Suprapubic skin (tissue), 4 donors: ENCODE measurements around the gene TEDC1. TPM values are rescaled to one million over a fixed set of nuclear protein-coding genes. Genes with fewer than 3 reads are reported as not detected.

ENCODE experiments used
- DNase-seq, 2 donors: peaks; one replicate each; pipeline ENCODE4 v3.0.0-alpha.2; 2019; ENCODE audit warnings: low spot score in 2 of 2
- H3K27ac ChIP-seq: fragments of 200-600 bp; sonication (generic); one replicate; pipeline ENCODE4 v1.5.1; 2019
- H3K27me3 ChIP-seq: fragments of 200-600 bp; sonication (generic); one replicate; pipeline ENCODE4 v1.5.1; 2019
- H3K36me3 ChIP-seq: fragments of 200-600 bp; sonication (generic); one replicate; pipeline ENCODE4 v1.5.1; 2019
- H3K4me1 ChIP-seq: fragments of 200-600 bp; sonication (generic); one replicate; pipeline ENCODE4 v1.5.1; 2019
- H3K4me3 ChIP-seq: fragments of 200-600 bp; sonication (generic); one replicate; pipeline ENCODE4 v1.5.1; 2019; ENCODE audit warnings: mild to moderate bottlenecking
- H3K9me3 ChIP-seq: fragments of 200-600 bp; sonication (generic); one replicate; pipeline ENCODE4 v1.5.1; 2019
- EP300 ChIP-seq: sonication (generic); formaldehyde crosslinking; IDR thresholded peaks from one replicate; pipeline ENCODE4 v1.6.1; 2017; ENCODE audit warnings: antibody characterized with exemption
- POLR2A ChIP-seq, 2 donors: fragments of 450-650 bp; IDR thresholded peaks; one replicate each; pipeline ENCODE4 v1.6.1; 2017; ENCODE audit warnings: antibody characterized with exemption in 2 of 2, mild to moderate bottlenecking in 2 of 2, moderate library complexity in 2 of 2
- POLR2AphosphoS5 ChIP-seq, 3 donors: sonication (generic); formaldehyde crosslinking; IDR thresholded peaks; one replicate each; pipeline ENCODE4 v1.6.1; 2017; ENCODE audit warnings: antibody characterized with exemption in 3 of 3
- WGBS: methylation state at CpG from one replicate; pipeline ENCODE4 v1.1.5; 2018; 5-methylcytosine and 5-hydroxymethylcytosine counted together
- total RNA-seq, 4 donors: library from RNA; depleted of rRNA; stranded (reverse); fragments of >200 nt; gene quantifications; one replicate each; pipeline ENCODE4 v1.1.0, GENCODE V29; 2016
- TF ChIP-seq, protein P1 (sequence below), 2 donors: fragments of 200-600 bp in 1 of 2; fragments of 450-650 bp in 1 of 2; sonication (generic) in 1 of 2; IDR thresholded peaks; one replicate each; pipeline ENCODE4 v1.5.1; 2016 to 2019; ENCODE audit warnings: antibody characterized with exemption in 2 of 2, mild to moderate bottlenecking in 1 of 2, moderate library complexity in 1 of 2

The TEDC1 gene
- total RNA-seq, 4 donors from 2014 or later = 11.4 to 41.0 (median 14.0) TPM

DNA sequence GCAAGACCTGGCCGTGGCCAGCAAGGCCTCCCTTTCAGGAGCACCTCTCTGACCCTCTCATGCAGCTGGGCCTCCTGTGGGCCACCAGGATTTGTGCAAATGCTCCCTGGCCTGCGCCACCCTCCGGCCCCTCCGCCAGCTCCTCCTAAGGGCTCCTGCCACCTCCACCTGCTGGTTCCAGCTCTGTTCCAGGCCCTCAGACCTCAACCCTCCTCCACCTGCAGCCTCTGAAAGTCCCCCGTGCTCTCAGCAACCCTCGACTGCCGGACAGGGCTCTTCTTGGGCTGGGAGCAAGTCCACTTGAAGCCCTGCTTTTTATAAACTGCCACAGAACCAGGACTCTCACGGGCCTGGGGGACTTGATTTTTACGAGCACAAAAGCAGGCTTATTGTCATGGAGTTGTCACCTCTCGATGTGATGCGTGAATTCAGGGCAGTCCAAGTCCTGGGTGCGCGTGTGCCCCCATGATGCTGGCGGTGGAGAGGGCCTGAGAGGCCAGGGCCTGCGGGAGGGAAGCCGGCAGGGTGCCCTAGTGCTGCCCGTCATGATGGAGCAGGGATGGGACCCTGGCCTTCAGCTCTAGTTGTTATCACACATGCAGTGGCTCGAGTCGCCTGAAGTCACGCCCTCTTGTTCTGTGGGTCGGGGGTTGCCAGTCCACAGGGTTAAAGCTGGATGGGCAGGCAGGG lies 9.1 kb downstream of the TEDC1 start:
- 86% methylated on average over 18 of the region's 21 CpGs for whole genome bisulfite sequencing
- Histone ChIP-seq H3K4me1 (peaks cover 13% of the 10 kb centered on the region), H3K27me3 (no peaks in the 10 kb centered on the region), H3K9me3 (no peaks in the 10 kb centered on the region), H3K36me3 (peaks cover 6% of the 10 kb centered on the region), H3K4me3 (no peak overlapping the region), H3K27ac (no peak overlapping the region)
- TF ChIP-seq, protein P1, sequence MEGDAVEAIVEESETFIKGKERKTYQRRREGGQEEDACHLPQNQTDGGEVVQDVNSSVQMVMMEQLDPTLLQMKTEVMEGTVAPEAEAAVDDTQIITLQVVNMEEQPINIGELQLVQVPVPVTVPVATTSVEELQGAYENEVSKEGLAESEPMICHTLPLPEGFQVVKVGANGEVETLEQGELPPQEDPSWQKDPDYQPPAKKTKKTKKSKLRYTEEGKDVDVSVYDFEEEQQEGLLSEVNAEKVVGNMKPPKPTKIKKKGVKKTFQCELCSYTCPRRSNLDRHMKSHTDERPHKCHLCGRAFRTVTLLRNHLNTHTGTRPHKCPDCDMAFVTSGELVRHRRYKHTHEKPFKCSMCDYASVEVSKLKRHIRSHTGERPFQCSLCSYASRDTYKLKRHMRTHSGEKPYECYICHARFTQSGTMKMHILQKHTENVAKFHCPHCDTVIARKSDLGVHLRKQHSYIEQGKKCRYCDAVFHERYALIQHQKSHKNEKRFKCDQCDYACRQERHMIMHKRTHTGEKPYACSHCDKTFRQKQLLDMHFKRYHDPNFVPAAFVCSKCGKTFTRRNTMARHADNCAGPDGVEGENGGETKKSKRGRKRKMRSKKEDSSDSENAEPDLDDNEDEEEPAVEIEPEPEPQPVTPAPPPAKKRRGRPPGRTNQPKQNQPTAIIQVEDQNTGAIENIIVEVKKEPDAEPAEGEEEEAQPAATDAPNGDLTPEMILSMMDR (IDR thresholded peaks at IDR 0.05) = no peak
- TF ChIP-seq POLR2AphosphoS5 (IDR thresholded peaks at IDR 0.05) (no peak), POLR2A (IDR thresholded peaks at IDR 0.05) (no peak), EP300 (no peak)
- no peak for DNase-seq

DNA sequence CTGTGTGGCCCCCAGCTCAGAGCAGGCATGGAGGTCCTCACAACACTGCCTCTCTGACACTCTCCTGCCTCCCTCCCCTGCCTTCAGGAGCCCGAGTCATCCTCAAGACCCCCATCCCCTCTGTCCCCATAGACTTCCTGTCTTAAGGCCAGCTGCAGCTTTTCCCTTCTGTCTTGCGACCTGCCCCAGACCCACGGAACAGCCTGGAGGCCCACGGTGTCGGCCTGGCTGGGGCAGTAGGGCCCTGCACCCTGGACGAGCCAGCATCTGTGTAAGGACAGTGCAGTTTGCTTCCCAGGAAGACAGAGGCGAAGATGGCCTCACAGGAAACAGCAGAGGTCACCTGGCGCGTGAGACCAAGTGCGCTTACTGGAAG lies 9.7 kb downstream of the TEDC1 start:
- whole genome bisulfite sequencing = 84% methylated on average over 10 of the region's 10 CpGs
- no peaks in the 10 kb centered on the region for H3K27me3 ChIP-seq

DNA sequence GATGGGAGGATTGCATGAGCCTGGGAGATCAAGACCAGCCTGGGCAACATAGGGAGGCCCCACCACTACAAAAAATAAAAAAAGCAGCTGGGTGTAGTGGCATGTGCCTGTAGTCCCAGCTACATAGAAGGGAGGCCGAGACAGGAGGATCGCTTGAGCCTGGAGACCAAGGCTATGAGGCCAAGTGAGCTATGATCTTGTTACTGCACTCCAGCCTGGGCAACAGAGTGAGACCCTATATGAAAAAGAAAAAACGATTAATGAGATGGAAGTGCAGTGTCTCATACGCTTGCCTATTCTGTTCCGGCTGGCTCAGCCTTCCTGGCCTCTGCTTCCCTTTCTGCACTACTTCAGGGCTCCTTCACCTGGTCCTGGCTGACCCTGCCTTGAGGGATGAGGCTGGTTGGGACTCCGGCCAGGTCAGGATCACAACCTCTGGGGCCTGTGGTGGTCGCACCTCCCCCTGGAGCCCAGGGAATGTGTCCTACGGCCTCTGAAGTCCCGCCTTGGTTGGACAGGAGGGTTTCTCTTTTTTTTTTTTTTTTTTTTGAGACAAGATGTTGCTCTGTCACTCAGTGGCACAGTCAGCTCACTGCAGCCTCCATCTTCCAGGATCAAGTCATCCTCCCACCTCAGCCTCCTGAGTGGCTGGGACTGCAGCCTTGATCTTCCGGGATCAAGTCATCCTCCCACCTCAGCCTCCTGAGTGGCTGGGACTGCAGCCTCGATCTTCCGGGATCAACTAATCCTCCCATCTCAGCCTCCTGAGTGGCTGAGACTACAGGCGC lies 10.7 kb downstream of the TEDC1 start:
- no peaks in the 10 kb centered on the region for H3K27me3 ChIP-seq
- H3K27ac ChIP-seq = no peak overlapping the region
- no peaks in the 10 kb centered on the region for H3K9me3 ChIP-seq
- no peak for TF ChIP-seq POLR2A (IDR thresholded peaks at IDR 0.05)
- no peak for TF ChIP-seq EP300
- TF ChIP-seq POLR2AphosphoS5 (IDR thresholded peaks at IDR 0.05) = no peak
- TF ChIP-seq, protein P1 (IDR thresholded peaks at IDR 0.05) = no peak
- H3K36me3 ChIP-seq = peaks cover 6% of the 10 kb centered on the region
- no peaks in the 10 kb centered on the region for H3K4me1 ChIP-seq
- 86% methylated on average over 13 of the region's 13 CpGs for WGBS
- no peak overlapping the region for H3K4me3 ChIP-seq
- peak in 1 of 2 donors; percentile 62 for DNase-seq

More for the DNA sequence above, 9.7 kb downstream of the TEDC1 start:
- no peak overlapping the region for H3K4me3 ChIP-seq
- H3K36me3 ChIP-seq = peaks cover 6% of the 10 kb centered on the region
- peaks cover 9% of the 10 kb centered on the region for H3K4me1 ChIP-seq
- H3K27ac ChIP-seq = no peak overlapping the region
- peak in 1 of 2 donors; percentile 64 for DNase-seq
- H3K9me3 ChIP-seq = no peaks in the 10 kb centered on the region
- TF ChIP-seq EP300 (no peak), POLR2A (IDR thresholded peaks at IDR 0.05) (no peak), POLR2AphosphoS5 (IDR thresholded peaks at IDR 0.05) (no peak)
- TF ChIP-seq, protein P1 (IDR thresholded peaks at IDR 0.05) = no peak

DNA sequence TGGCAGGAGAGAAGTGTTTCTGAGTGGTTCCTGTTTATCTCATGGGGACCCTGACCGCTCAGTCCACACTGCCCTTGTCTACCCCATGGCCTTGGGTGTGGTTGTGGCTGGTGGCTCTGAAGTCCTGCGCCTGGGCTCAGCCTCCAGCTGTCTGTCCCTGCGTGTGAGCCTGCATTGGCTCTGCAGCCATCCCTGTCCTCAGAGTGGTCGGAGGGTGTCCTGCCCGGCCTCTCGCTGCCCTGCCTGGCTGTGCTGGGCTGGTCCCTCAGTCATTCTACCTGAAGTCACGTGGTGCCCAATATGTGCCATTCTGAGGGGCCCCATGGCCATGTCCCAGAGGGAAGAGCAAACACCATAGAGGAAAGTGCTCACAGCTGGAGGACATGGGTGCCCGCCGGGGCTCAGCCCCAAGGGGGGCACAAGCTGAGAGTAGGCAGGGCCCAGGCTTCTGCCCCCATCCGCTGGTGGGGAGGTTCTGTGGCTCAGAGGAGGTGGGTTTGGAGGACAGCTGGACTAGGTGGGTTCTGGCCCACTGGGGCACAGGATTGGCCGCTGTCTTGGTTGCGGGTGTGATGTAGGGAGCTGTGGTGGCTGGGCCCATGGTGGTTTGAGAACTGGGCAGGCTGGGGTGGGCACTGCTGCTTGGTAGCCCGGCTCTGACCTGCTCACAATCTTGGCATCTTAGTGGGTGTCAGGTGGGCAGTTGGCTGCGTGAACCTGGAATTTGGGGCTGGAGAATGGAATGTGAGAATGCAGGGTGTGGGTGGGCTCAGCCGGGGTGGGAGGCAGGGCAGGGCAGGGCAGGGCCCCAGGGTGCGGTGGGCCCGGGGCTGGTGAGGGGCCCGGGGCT lies 11.6 kb downstream of the TEDC1 start:
- peak in 1 of 2 donors; percentile 62 for DNase-seq
- Histone ChIP-seq H3K4me1 (no peaks in the 10 kb centered on the region), H3K36me3 (peaks cover 6% of the 10 kb centered on the region), H3K27ac (no peak overlapping the region), H3K4me3 (no peak overlapping the region), H3K27me3 (no peaks in the 10 kb centered on the region), H3K9me3 (no peaks in the 10 kb centered on the region)
- no peak for TF ChIP-seq POLR2AphosphoS5 (IDR thresholded peaks at IDR 0.05)
- no peak for TF ChIP-seq EP300
- TF ChIP-seq, protein P1 (IDR thresholded peaks at IDR 0.05) = no peak
- no peak for TF ChIP-seq POLR2A (IDR thresholded peaks at IDR 0.05)
- WGBS = 76% methylated on average over 12 of the region's 18 CpGs
